Measurements from ENCODE around the gene GAMT. TPM values are rescaled to one million over a fixed set of nuclear protein-coding genes. Genes with fewer than 3 reads are reported as not detected.

Gene GAMT
- polyA plus RNA-seq, 5 donors = 18.6 to 42.1 (median 22.2) TPM

GRCh38 chr19:1350867-1351266 is 50.5 kb downstream of the GAMT start:
- DNase-seq = no peak

- no peak for DNase-seq
Measured at GRCh38 chr19:1349211-1349610, 52.1 kb downstream of the GAMT start.

Other genes starting within 250 kb of the GAMT start
- gene SBNO2, start 227.3 kb downstream of the GAMT start, polyA plus RNA-seq (ENCODE audit: insufficient read depth in 1 of 5, insufficient read length in 5 of 5, low replicate concordance in 1 of 5) = 10 to 100 TPM; 16.7 to 26.3 (median 17.9) TPM
- 10 to 100 TPM; 40.7 to 59.5 (median 46.3) TPM for gene STK11, start 195.8 kb downstream of the GAMT start, polyA plus RNA-seq (ENCODE audit: insufficient read depth in 1 of 5, insufficient read length in 5 of 5, low replicate concordance in 1 of 5)
- gene CBARP, start 163.5 kb downstream of the GAMT start, polyA plus RNA-seq (ENCODE audit: insufficient read depth in 1 of 5, insufficient read length in 5 of 5, low replicate concordance in 1 of 5) = 1 to 10 TPM in 4 of 5 donors, under 1 TPM in 1; 0.97 to 2.5 (median 1.5) TPM
- 100 to 1,000 TPM in 1 of 5 donors, 10 to 100 TPM in 4; 47.3 to 131 (median 76.0) TPM for gene ATP5F1D, start 159.8 kb downstream of the GAMT start, polyA plus RNA-seq (ENCODE audit: insufficient read depth in 1 of 5, insufficient read length in 5 of 5, low replicate concordance in 1 of 5)
- 10 to 100 TPM; 29.5 to 67.9 (median 40.8) TPM for gene MIDN, start 153.0 kb downstream of the GAMT start, polyA plus RNA-seq (ENCODE audit: insufficient read depth in 1 of 5, insufficient read length in 5 of 5, low replicate concordance in 1 of 5)
- gene CIRBP, start 132.2 kb downstream of the GAMT start, polyA plus RNA-seq (ENCODE audit: insufficient read depth in 1 of 5, insufficient read length in 5 of 5, low replicate concordance in 1 of 5) = 1,000 to 10,000 TPM in 1 of 5 donors, 100 to 1,000 TPM in 4; 774 to 1,053 (median 920) TPM
- gene FAM174C, start 126.0 kb downstream of the GAMT start, polyA plus RNA-seq (ENCODE audit: insufficient read depth in 1 of 5, insufficient read length in 5 of 5, low replicate concordance in 1 of 5) = 10 to 100 TPM in 4 of 5 donors, 1 to 10 TPM in 1; 8.9 to 32.2 (median 17.2) TPM
- gene EFNA2, start 115.7 kb downstream of the GAMT start, polyA plus RNA-seq (ENCODE audit: insufficient read depth in 1 of 5, insufficient read length in 5 of 5, low replicate concordance in 1 of 5) = 1 to 10 TPM in 2 of 5 donors, under 1 TPM in 3; 0.66 to 2.1 (median 0.84) TPM
- gene NDUFS7, start 17.6 kb downstream of the GAMT start, polyA plus RNA-seq (ENCODE audit: insufficient read depth in 1 of 5, insufficient read length in 5 of 5, low replicate concordance in 1 of 5) = 10 to 100 TPM; 29.8 to 76.5 (median 37.8) TPM
- gene DAZAP1, start 6.0 kb upstream of the GAMT start, polyA plus RNA-seq (ENCODE audit: insufficient read depth in 1 of 5, insufficient read length in 5 of 5, low replicate concordance in 1 of 5) = 100 to 1,000 TPM in 1 of 5 donors, 10 to 100 TPM in 4; 86.4 to 104 (median 87.9) TPM
- gene RPS15, start 36.9 kb upstream of the GAMT start, polyA plus RNA-seq (ENCODE audit: insufficient read depth in 1 of 5, insufficient read length in 5 of 5, low replicate concordance in 1 of 5) = 1,000 to 10,000 TPM in 1 of 5 donors, 100 to 1,000 TPM in 4; 535 to 1,164 (median 663) TPM
- gene APC2, start 48.6 kb upstream of the GAMT start, polyA plus RNA-seq (ENCODE audit: insufficient read depth in 1 of 5, insufficient read length in 5 of 5, low replicate concordance in 1 of 5) = 1 to 10 TPM in 2 of 5 donors, under 1 TPM in 3; 0.57 to 1.2 (median 0.71) TPM
- 10 to 100 TPM; 17.4 to 34.7 (median 20.9) TPM for gene C19orf25, start 77.7 kb upstream of the GAMT start, polyA plus RNA-seq (ENCODE audit: insufficient read depth in 1 of 5, insufficient read length in 5 of 5, low replicate concordance in 1 of 5)
- 1 to 10 TPM; 2.7 to 6.0 (median 3.7) TPM for gene PCSK4, start 88.8 kb upstream of the GAMT start, polyA plus RNA-seq (ENCODE audit: insufficient read depth in 1 of 5, insufficient read length in 5 of 5, low replicate concordance in 1 of 5)
- 1 to 10 TPM; 2.4 to 6.7 (median 3.9) TPM for gene REEP6, start 89.6 kb upstream of the GAMT start, polyA plus RNA-seq (ENCODE audit: insufficient read depth in 1 of 5, insufficient read length in 5 of 5, low replicate concordance in 1 of 5)
- 1 to 10 TPM in 1 of 5 donors, under 1 TPM in 4; 0.38 to 1.2 (median 0.54) TPM for gene ADAMTSL5, start 111.5 kb upstream of the GAMT start, polyA plus RNA-seq (ENCODE audit: insufficient read depth in 1 of 5, insufficient read length in 5 of 5, low replicate concordance in 1 of 5)
- gene PLK5, start 122.5 kb upstream of the GAMT start, polyA plus RNA-seq (ENCODE audit: insufficient read depth in 1 of 5, insufficient read length in 5 of 5, low replicate concordance in 1 of 5) = under 1 TPM; 0.14 to 0.53 (median 0.28) TPM
- 10 to 100 TPM; 17.1 to 42.8 (median 25.2) TPM for gene MEX3D, start 166.8 kb upstream of the GAMT start, polyA plus RNA-seq (ENCODE audit: insufficient read depth in 1 of 5, insufficient read length in 5 of 5, low replicate concordance in 1 of 5)
- gene MBD3, start 191.3 kb upstream of the GAMT start, polyA plus RNA-seq (ENCODE audit: insufficient read depth in 1 of 5, insufficient read length in 5 of 5, low replicate concordance in 1 of 5) = 10 to 100 TPM; 35.7 to 87.1 (median 46.5) TPM
- 100 to 1,000 TPM in 1 of 5 donors, 10 to 100 TPM in 4; 55.7 to 119 (median 83.2) TPM for gene UQCR11, start 203.9 kb upstream of the GAMT start, polyA plus RNA-seq (ENCODE audit: insufficient read depth in 1 of 5, insufficient read length in 5 of 5, low replicate concordance in 1 of 5)